Stimulated activated memory B cell treated with anti-CD40 and anti-IgM and Interleukin-4, amounts not matched to agents 10 μg/mL and 1 μg/mL and 100 μg/mL, for 72 hours (primary cell): ENCODE data around the gene TOR1B.
A peak's percentile ranks its signal among the peaks of the same experiment; 100 is the strongest.
"Not testable (repeated sequence)": the region's sequence is repeated elsewhere in the genome, so short reads cannot be mapped to it uniquely, and the experiment has no call there.

ENCODE experiments used
- ATAC-seq: fragments of 150-1000 bp; cut with Tn5 transposase; 2 replicates; pipeline ENCODE4 v1.10.0; 2021
- H3K27ac Mint-ChIP-seq: one replicate; pipeline ENCODE4 v1.8.0; 2022; ENCODE audit warnings: mild to moderate bottlenecking, mixed read lengths
- H3K27me3 Mint-ChIP-seq: one replicate; pipeline ENCODE4 v1.8.0; 2022; ENCODE audit warnings: mixed read lengths
- H3K36me3 Mint-ChIP-seq: one replicate; pipeline ENCODE4 v1.8.0; 2022; ENCODE audit warnings: mixed read lengths
- H3K4me1 Mint-ChIP-seq: one replicate; pipeline ENCODE4 v1.8.0; 2022; ENCODE audit warnings: mixed read lengths
- H3K4me3 Mint-ChIP-seq: one replicate; pipeline ENCODE4 v1.8.0; 2022; ENCODE audit warnings: mild to moderate bottlenecking, moderate library complexity, mixed read lengths
- H3K9me3 Mint-ChIP-seq: one replicate; pipeline ENCODE4 v1.8.0; 2022; ENCODE audit warnings: mixed read lengths

The TOR1B gene, protein sequence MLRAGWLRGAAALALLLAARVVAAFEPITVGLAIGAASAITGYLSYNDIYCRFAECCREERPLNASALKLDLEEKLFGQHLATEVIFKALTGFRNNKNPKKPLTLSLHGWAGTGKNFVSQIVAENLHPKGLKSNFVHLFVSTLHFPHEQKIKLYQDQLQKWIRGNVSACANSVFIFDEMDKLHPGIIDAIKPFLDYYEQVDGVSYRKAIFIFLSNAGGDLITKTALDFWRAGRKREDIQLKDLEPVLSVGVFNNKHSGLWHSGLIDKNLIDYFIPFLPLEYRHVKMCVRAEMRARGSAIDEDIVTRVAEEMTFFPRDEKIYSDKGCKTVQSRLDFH

DNA sequence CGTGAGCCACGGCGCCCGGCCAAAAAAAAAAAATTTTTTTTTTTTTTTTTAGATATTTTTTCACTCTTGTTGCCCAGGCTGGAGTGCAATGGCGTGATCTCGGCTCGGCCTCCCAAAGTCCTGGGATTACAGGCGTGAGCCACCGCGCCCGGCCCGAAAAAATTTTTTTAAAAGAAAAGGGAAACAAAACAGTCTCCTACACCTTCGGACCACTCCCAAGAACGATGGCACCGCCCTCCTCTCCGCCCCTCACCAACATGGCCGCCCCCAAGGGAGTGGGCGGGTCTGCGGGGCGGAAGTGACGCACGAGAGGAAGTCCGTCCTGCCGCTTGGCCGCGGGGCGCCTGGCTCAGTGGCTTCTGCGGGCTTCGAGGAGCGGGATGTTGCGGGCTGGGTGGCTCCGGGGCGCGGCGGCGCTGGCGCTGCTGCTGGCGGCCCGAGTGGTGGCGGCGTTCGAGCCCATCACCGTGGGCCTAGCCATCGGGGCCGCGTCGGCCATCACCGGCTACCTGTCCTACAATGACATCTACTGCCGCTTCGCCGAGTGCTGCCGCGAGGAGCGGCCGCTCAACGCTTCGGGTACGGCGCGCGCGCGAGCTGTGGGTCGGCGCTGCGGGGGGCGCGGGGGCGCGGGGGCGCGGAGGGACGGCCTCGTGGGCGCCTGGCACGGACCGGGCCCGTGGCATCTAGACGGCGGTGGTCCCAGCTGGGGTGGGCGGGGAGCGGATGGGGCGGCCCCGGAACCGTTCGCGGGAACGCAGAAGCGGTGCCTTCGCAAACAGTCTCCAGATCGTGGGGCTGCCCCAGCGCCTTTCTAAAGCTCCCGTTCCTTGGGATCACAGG is at the start of gene TOR1B:
TSS of gene TOR1B (plus strand) at position 352 of the 843 bp plus-strand sequence. CDS start at position 381, 29 bp downstream.
- no peaks in the 10 kb centered on the region for H3K9me3 Mint-ChIP-seq
- H3K4me1 Mint-ChIP-seq, result peaks cover 20% of the 10 kb centered on the region
- H3K4me3 Mint-ChIP-seq, result peak within 1 kb of the TSS; percentile 83
- ATAC-seq, result peak; percentile 98
- H3K36me3 Mint-ChIP-seq, result peaks cover 18% of the 10 kb centered on the region
- no peaks in the 10 kb centered on the region for H3K27me3 Mint-ChIP-seq
- peak within 1 kb of the TSS; percentile 94 for H3K27ac Mint-ChIP-seq

DNA sequence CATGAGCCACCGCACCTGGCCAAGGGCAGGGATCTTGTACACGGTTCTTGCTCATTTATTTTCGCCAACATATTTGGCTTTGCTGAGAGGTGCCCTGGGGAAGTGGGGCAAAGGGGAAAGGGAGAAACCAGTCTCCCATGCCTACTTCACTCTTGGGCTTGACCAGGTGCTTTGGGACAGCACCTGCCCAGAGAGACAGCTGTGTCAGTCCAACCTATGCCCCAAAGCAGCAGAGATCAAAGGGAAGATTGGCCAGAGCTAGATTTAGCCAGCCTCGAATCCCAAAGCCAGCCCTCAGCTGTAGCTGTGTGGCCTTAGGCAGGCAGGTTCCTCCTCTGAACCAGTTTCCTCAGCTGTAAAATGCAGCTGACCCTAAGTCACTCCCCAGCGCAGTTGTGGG is 47.8 kb upstream of the TOR1B start:
- peaks cover 23% of the 10 kb centered on the region for H3K4me1 Mint-ChIP-seq
- H3K27me3 Mint-ChIP-seq, result peaks cover 65% of the 10 kb centered on the region
- no peak for ATAC-seq
- H3K36me3 Mint-ChIP-seq, result no peaks in the 10 kb centered on the region
- H3K27ac Mint-ChIP-seq, result no peak overlapping the region
- no peaks in the 10 kb centered on the region for H3K9me3 Mint-ChIP-seq
- no peak overlapping the region for H3K4me3 Mint-ChIP-seq

DNA sequence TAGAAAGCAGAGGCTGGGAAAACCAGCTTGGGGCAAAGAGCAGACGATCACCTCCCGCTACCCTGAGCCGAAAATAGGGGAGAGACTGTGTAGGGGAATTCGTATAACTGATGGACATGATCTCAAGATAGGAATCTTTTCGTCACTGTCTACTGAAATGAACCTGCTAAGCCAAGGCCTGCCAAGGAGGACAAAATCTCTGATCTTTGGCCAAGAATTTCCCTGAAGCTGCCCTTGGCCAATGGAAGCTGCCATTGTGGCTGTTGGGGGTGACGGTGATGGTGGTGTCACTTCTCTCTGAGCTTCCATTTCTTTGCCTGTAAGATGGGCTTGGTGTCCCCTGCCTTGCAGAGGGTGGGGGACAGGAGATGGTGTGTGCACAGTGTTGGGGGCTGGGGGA is 46.8 kb upstream of the TOR1B start:
- Mint-ChIP-seq H3K36me3 (no peaks in the 10 kb centered on the region), H3K27me3 (peaks cover 71% of the 10 kb centered on the region), H3K9me3 (no peaks in the 10 kb centered on the region), H3K4me3 (no peak overlapping the region), H3K27ac (no peak overlapping the region), H3K4me1 (peaks cover 23% of the 10 kb centered on the region)
- ATAC-seq, result no peak

DNA sequence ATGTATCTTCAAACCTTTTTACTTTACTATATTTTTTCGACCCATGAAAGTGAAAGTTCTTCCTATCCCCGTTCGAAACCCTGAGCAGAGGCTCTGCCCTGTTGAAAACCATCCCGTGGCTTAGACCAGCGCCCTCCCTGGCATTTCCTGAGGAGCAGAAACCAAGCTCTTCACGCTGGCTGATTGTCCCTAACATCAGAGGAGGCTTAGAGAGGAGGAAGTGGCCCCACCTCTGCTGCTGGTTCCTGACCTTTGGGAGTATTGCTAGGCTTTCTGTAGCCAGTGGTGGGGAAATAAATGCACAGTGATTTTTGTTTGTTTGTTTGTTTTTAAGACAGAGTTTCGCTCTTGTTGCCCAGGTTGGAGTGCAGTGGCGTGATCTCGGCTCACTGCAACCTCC is 45.9 kb upstream of the TOR1B start:
- H3K36me3 Mint-ChIP-seq, result no peaks in the 10 kb centered on the region
- peaks cover 23% of the 10 kb centered on the region for H3K4me1 Mint-ChIP-seq
- H3K4me3 Mint-ChIP-seq, result peak overlapping the region; percentile 50
- peak overlapping the region; percentile 2 for H3K27ac Mint-ChIP-seq
- H3K27me3 Mint-ChIP-seq, result peaks cover 77% of the 10 kb centered on the region
- H3K9me3 Mint-ChIP-seq, result no peaks in the 10 kb centered on the region
- ATAC-seq, result peak; percentile 67

DNA sequence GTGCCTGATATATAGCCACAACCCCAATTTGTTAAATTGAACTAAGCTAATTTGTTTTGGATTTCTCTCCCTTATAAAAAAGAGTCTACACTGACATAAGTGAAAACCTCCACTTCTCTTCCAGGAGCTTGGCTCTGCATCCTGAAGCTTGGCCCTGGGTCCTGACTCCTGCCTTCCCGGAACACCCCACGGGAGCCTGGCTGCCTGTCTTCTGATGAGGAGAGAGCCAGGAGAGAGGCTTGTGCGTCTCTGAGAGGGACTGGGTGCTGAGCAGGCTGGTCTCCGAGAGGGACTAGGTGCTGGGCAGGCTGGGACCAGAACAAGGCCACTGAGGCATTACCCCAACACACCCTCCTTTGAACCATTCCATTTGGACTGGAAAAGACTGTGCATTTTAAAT is 43.7 kb upstream of the TOR1B start:
- Mint-ChIP-seq H3K4me3 (no peak overlapping the region), H3K27ac (no peak overlapping the region), H3K9me3 (no peaks in the 10 kb centered on the region), H3K36me3 (no peaks in the 10 kb centered on the region), H3K4me1 (peaks cover 13% of the 10 kb centered on the region), H3K27me3 (peaks cover 60% of the 10 kb centered on the region)
- ATAC-seq, result no peak

DNA sequence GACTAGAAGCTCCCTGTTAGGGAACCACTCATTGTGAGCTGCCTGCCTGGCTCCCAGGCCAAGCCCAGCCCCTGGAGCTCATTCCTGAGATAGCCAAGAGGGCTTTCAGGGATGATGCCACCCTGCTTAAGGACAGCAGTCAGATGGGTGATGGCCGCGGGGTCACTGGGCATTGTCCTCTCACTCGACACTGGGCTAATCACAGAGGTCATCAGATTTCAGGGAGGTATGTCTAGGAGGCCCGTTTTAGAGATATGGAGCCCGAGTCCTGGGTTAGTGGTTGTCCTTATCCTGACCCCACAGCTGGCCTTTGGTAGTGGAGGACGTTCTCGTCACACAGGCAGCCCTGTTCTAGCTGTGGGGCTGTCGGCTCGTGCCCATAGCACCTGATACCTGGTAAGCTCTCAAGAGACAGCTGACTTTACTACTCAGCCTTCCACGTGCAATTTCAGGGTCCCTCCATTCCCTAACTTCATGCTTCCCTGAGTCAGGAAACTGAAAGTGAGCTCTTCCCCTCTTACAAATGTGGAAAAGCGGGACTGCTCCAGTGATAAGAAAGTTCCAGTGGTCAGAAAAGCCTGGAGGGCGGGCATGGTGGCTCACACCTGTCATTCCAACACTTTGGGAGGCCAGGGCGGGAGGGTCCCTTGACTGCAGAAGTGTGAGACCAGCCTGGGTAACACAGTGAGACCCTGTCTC is 43.0 kb upstream of the TOR1B start:
- no peak overlapping the region for H3K27ac Mint-ChIP-seq
- no peaks in the 10 kb centered on the region for H3K36me3 Mint-ChIP-seq
- peaks cover 13% of the 10 kb centered on the region for H3K4me1 Mint-ChIP-seq
- no peak for ATAC-seq
- H3K9me3 Mint-ChIP-seq, result no peaks in the 10 kb centered on the region
- H3K27me3 Mint-ChIP-seq, result peaks cover 55% of the 10 kb centered on the region
- no peak overlapping the region for H3K4me3 Mint-ChIP-seq

DNA sequence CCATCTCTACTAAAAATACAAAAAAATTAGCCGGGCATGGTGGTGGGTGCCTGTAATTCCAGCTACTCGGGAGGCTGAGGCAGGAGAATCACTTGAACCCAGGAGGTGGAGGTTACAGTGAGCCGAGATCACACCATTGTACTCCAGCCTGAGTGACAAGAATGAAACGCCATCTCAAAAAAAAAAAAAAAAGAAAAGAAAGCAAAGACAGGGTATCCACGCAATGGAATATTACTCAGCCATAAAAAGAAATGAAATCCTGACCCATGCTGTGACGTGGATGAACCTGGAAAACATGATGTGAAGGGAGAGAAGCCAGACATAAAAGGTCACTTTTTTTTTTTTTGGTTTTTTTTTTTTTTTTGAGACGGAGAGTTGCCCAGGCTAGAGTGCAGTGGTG is 42.2 kb upstream of the TOR1B start:
- not testable (repeated sequence) for ATAC-seq, H3K36me3 Mint-ChIP-seq, H3K4me3 Mint-ChIP-seq, H3K9me3 Mint-ChIP-seq, H3K27ac Mint-ChIP-seq
- Mint-ChIP-seq H3K4me1 (peaks cover 13% of the 10 kb centered on the region), H3K27me3 (peaks cover 46% of the 10 kb centered on the region)

DNA sequence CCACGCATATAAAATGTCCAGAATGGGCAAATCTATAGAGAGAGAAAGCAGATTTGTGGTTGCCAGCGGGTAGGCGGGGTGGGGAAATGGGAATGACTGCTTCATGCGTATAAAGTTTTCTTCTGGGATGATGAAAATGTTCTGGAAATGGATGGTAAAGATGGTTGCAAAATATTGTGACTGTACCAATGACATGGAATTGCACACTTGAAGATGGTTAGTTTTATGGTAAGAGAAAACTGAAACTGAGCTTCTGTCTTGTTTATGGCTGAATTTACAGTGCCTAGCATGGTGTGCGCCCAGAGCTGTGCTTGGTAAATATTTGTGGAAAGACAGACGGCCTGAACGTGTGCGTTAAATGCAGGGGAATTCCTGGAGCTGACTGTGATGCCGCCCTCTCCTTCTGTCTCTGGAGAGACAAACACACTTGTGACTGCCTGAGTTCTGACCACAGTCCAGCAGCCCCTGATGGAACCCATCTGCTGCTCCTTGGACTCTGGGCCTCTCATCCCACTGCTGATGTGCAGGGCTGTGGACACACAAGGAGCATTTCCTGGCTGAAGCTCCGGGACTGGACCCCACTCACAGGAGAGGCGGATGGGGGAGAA is 41.6 kb upstream of the TOR1B start:
- no peaks in the 10 kb centered on the region for H3K9me3 Mint-ChIP-seq
- no peak overlapping the region for H3K27ac Mint-ChIP-seq
- H3K27me3 Mint-ChIP-seq, result peaks cover 42% of the 10 kb centered on the region
- peaks cover 13% of the 10 kb centered on the region for H3K4me1 Mint-ChIP-seq
- no peak for ATAC-seq
- H3K36me3 Mint-ChIP-seq, result no peaks in the 10 kb centered on the region
- H3K4me3 Mint-ChIP-seq, result no peak overlapping the region

DNA sequence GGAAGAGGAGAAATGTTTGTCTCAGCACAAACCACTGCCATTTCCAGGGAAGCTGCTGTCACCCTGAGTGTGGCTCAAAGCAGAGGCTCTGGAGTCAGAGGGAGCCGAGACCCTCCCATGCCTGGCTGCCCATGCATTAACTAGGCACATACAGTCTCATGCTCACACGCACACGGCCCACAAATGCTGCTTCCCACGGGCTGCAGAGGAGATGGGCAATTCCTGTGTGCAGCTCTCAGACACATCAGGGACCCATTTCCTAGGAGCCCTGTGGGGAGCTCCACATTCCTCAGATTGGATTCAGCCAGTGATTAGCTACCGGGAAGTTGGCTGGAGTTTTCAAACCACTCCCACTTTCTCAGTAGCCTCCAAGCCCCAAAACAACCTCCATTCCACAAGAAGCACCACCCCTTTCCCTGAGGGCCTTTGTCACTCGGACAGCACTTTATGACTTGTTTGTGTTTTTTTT is 41.0 kb upstream of the TOR1B start:
- Mint-ChIP-seq H3K4me1 (peaks cover 10% of the 10 kb centered on the region), H3K36me3 (no peaks in the 10 kb centered on the region), H3K27ac (no peak overlapping the region), H3K4me3 (no peak overlapping the region), H3K9me3 (no peaks in the 10 kb centered on the region), H3K27me3 (peaks cover 42% of the 10 kb centered on the region)
- ATAC-seq, result no peak

DNA sequence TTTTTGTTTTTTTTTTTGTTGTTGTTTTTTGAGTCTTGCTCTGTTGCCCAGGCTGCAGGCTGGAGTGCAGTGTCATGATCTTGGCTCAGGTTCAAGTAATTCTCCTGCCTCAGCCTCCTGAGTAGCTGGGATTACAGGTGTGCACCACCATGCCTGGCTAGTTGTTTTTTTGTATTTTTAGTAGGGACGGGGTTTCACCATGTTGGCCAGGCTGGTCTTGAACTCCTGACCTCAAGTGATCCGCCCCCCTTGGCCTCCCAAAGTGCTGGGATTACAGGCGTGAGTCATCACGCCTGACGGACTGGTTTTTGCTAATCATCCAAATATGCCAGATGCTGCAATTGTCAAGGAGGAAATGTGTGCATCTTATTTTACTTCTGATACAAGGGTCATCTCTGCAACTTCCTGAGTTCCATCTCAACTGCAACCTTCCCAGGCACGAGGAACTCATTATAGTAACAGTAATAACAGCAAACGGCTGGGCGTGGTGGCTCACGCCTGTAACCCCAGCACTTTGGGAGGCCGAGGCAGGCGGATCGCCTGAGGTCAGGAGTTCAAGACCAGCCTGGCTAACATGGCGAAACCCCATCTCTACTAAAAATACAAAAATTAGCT is 40.5 kb upstream of the TOR1B start:
- not testable (repeated sequence) for ATAC-seq, H3K36me3 Mint-ChIP-seq

DNA sequence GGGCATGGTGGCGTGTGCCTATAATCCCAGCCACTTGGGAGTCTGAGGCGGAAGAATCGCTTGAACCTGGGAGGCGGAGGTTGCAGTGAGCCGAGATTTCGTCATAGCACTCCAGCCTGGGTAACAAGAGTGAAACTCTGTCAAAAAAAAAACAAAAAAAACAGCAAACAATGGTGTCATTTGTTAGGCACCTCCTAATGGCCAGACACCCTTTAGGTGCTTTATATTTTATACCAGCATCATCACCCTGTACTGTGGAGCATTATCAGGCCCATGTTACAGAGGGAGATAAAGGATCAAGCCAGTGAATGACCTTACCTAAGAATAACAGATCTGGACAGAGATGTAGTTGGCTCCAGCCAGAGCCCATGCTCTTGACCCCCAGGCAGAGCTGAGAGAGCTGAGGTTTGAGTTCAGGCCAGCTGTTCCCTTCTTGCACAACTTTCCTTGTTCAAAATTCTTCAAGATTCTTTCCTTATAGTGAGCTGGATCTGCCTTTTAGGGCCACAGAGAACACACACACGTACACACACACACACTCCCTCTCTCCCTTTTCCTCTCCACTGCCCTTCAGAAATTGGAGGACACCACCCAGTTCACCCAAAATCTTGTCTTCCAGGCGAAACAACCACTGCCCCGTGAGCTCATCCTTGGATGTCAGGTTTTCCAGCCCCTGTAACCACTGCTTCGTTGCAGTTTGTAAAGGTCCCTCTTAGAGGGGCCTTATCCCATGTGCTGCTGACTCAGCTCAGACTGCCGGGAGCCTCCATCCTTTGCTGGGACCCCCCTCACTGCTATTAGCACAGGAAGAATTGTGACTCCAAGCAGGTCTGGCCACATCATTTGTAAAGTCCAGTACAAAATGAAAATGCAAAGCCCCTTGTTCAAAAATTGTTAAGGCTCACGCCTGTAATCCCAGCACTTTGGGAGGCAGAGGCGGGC is 39.7 kb upstream of the TOR1B start:
- Mint-ChIP-seq H3K27ac (no peak overlapping the region), H3K4me1 (peaks cover under 1% of the 10 kb centered on the region), H3K27me3 (peaks cover 46% of the 10 kb centered on the region), H3K9me3 (no peaks in the 10 kb centered on the region), H3K36me3 (no peaks in the 10 kb centered on the region), H3K4me3 (no peak overlapping the region)
- no peak for ATAC-seq

More for the DNA sequence above, 40.5 kb upstream of the TOR1B start:
- H3K4me1 Mint-ChIP-seq, H3K4me3 Mint-ChIP-seq, H3K9me3 Mint-ChIP-seq, H3K27ac Mint-ChIP-seq: not testable (repeated sequence)
- H3K27me3 Mint-ChIP-seq, result peaks cover 44% of the 10 kb centered on the region

DNA sequence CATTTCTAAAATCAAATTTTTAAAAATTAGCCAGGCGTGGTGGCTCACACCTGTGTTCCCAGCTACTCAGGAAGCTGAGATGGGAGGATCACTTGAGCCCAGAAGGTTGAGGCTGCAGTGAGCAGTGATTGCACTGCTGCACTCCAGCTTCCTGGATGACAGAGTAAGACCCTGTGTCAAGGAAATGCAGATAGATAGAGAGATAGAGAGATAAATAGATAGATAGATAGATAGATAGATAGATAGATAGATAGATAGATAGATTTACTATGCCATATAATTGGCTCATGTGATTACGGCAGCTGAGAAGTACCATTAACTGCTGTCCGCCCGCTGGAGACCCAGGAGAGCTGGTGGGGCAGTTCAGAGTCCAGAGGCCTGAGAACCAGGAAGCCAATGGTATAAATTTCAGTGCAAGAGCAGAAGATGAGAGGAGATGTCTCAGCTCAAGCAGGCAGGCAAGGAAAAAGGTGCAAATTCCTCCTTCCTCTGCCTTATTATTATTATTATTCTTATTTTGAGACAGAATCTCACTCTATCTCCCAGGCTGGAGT is 37.1 kb upstream of the TOR1B start:
- Mint-ChIP-seq H3K9me3 (no peaks in the 10 kb centered on the region), H3K4me1 (no peaks in the 10 kb centered on the region), H3K27me3 (peaks cover 38% of the 10 kb centered on the region), H3K27ac (no peak overlapping the region), H3K36me3 (no peaks in the 10 kb centered on the region), H3K4me3 (no peak overlapping the region)
- no peak for ATAC-seq

DNA sequence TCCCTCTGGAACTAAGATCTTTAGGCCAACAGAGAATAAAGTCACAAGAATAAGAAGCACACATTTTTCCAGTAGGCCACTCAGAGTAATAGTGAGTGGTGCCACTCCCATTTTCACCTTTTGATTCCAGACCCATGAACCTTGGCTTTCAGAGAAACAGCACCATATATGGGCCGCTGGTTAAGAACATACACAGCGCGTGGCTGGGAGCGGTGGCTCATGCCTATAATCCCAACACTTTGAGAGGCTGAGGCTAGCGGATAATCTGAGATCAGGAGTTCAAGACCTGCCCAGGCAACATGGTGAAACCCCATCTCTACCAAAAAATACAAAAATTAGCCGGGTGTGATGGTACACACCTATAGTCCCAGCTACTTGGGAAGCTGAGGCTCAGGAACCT is 34.5 kb upstream of the TOR1B start:
- no peaks in the 10 kb centered on the region for H3K9me3 Mint-ChIP-seq
- H3K27ac Mint-ChIP-seq, result no peak overlapping the region
- H3K27me3 Mint-ChIP-seq, result peaks cover 25% of the 10 kb centered on the region
- H3K4me1 Mint-ChIP-seq, result no peaks in the 10 kb centered on the region
- H3K36me3 Mint-ChIP-seq, result no peaks in the 10 kb centered on the region
- no peak overlapping the region for H3K4me3 Mint-ChIP-seq
- no peak for ATAC-seq
